H9 (cell line): ENCODE measurements around the gene PLEKHA7. TPM values are rescaled to one million over a fixed set of nuclear protein-coding genes. Genes with fewer than 3 reads are reported as not detected.

Experiments used
- DNase-seq: peaks from one replicate; pipeline ENCODE4 v3.0.0-alpha.2; 2017
- H2AFZ ChIP-seq: one replicate; pipeline ENCODE4 v1.6.1; 2013; ENCODE audit warnings: mild to moderate bottlenecking, low read length, control low read depth, moderate library complexity
- H2AK5ac ChIP-seq: 2 replicates; pipeline ENCODE4 v1.6.1; 2013; ENCODE audit warnings: low read length, control low read depth, mixed read lengths; ENCODE audit not compliant: insufficient read length
- H2BK120ac ChIP-seq: one replicate; pipeline ENCODE4 v1.6.1; 2013; ENCODE audit warnings: low read depth, mild to moderate bottlenecking, low read length, control low read depth, inconsistent platforms; ENCODE audit not compliant: poor library complexity, severe bottlenecking
- H2BK12ac ChIP-seq: 2 replicates; pipeline ENCODE4 v1.6.1; 2013; ENCODE audit warnings: low read length, control low read depth, mixed read lengths, low read depth; ENCODE audit not compliant: insufficient read length
- H2BK15ac ChIP-seq: 2 replicates; pipeline ENCODE4 v1.6.1; 2013; ENCODE audit warnings: low read depth, low read length, control low read depth
- H2BK20ac ChIP-seq: one replicate; pipeline ENCODE4 v1.6.1; 2013; ENCODE audit warnings: low read depth, mild to moderate bottlenecking, low read length, control low read depth, inconsistent platforms; ENCODE audit not compliant: poor library complexity, severe bottlenecking
- H2BK5ac ChIP-seq: 2 replicates; pipeline ENCODE4 v1.6.1; 2013; ENCODE audit warnings: low read length, control low read depth, mixed read lengths; ENCODE audit not compliant: insufficient read length
- H3K14ac ChIP-seq: 2 replicates; pipeline ENCODE4 v1.6.1; 2013; ENCODE audit warnings: low read length, control low read depth; ENCODE audit not compliant: insufficient read depth
- H3K18ac ChIP-seq: 2 replicates; pipeline ENCODE4 v1.6.1; 2013; ENCODE audit warnings: low read depth, mild to moderate bottlenecking, mixed read lengths, low read length, control low read depth; ENCODE audit not compliant: insufficient read length
- H3K23ac ChIP-seq: 2 replicates; pipeline ENCODE4 v1.6.1; 2013; ENCODE audit warnings: low read length, control low read depth, mixed read lengths, low read depth; ENCODE audit not compliant: insufficient read length
- H3K23me2 ChIP-seq: 2 replicates; pipeline ENCODE4 v1.6.1; 2013; ENCODE audit warnings: low read depth, mild to moderate bottlenecking, mixed read lengths, low read length, control low read depth; ENCODE audit not compliant: insufficient read length, poor library complexity, severe bottlenecking
- H3K27ac ChIP-seq: 2 replicates; pipeline ENCODE4 v1.5.1; 2013; ENCODE audit warnings: low read length, control low read depth, mixed read lengths, low read depth; ENCODE audit not compliant: insufficient read length
- H3K27me3 ChIP-seq: 2 replicates; pipeline ENCODE4 v1.6.1; 2013; ENCODE audit warnings: low read length, control low read depth, inconsistent platforms; ENCODE audit not compliant: insufficient read depth
- H3K4ac ChIP-seq: 2 replicates; pipeline ENCODE4 v1.6.1; 2013; ENCODE audit warnings: low read depth, mild to moderate bottlenecking, control low read depth, inconsistent platforms, low read length, moderate library complexity
- H3K4me1 ChIP-seq: 2 replicates; pipeline ENCODE4 v1.6.1; 2013; ENCODE audit warnings: low read length, control low read depth, inconsistent platforms; ENCODE audit not compliant: insufficient read depth
- H3K4me2 ChIP-seq: 2 replicates; pipeline ENCODE4 v1.6.1; 2013; ENCODE audit warnings: low read length, control low read depth, mixed read lengths; ENCODE audit not compliant: insufficient read length, insufficient read depth
- H3K56ac ChIP-seq: 2 replicates; pipeline ENCODE4 v1.6.1; 2013; ENCODE audit warnings: low read depth, mild to moderate bottlenecking, mixed read lengths, low read length, control low read depth; ENCODE audit not compliant: insufficient read length
- H3K79me1 ChIP-seq: 2 replicates; pipeline ENCODE4 v1.6.1; 2013; ENCODE audit warnings: low read depth, mild to moderate bottlenecking, moderate library complexity, low read length, control low read depth, inconsistent platforms; ENCODE audit not compliant: insufficient read depth, poor library complexity, severe bottlenecking
- H3K79me2 ChIP-seq: 2 replicates; pipeline ENCODE4 v1.6.1; 2013; ENCODE audit warnings: low read length, control low read depth, inconsistent platforms; ENCODE audit not compliant: insufficient read depth
- H3K9ac ChIP-seq: 2 replicates; pipeline ENCODE4 v1.6.1; 2013; ENCODE audit warnings: low read length, control low read depth, mixed read lengths; ENCODE audit not compliant: insufficient read length; ENCODE audit errors: extremely low read depth
- H3K9me3 ChIP-seq: one replicate; pipeline ENCODE4 v1.6.1; 2013; ENCODE audit warnings: low read depth, low read length, inconsistent platforms; ENCODE audit not compliant: control insufficient read depth
- H3T11ph ChIP-seq: one replicate; pipeline ENCODE4 v1.6.1; 2013; ENCODE audit warnings: mild to moderate bottlenecking, low read length, control low read depth, inconsistent platforms
- H4K20me1 ChIP-seq: one replicate; pipeline ENCODE4 v1.6.1; 2013; ENCODE audit not compliant: control insufficient read depth, insufficient read length, insufficient read depth
- H4K5ac ChIP-seq: 2 replicates; pipeline ENCODE4 v1.6.1; 2013; ENCODE audit warnings: low read depth, mild to moderate bottlenecking, mixed read lengths, low read length, control low read depth; ENCODE audit not compliant: insufficient read length
- H4K8ac ChIP-seq: replicated peaks from 2 replicates; pipeline ENCODE4 v1.6.1; 2013; ENCODE audit warnings: low read length, control low read depth, mixed read lengths, low read depth; ENCODE audit not compliant: insufficient read length
- H4K91ac ChIP-seq: 2 replicates; pipeline ENCODE4 v1.6.1; 2013; ENCODE audit warnings: low read depth, mild to moderate bottlenecking, moderate library complexity, mixed read lengths, low read length, control low read depth; ENCODE audit not compliant: insufficient read length
- H3K27ac Mint-ChIP-seq, 3 experiments: 2 replicates in 2 of 3; 3 replicates in 1 of 3; pipeline ENCODE4 v1.8.0; 2020 to 2021; ENCODE audit warnings: mixed read lengths in 3 of 3, mild to moderate bottlenecking in 1 of 3, moderate library complexity in 1 of 3
- H3K27me3 Mint-ChIP-seq: 2 replicates; pipeline ENCODE4 v1.8.0; 2021; ENCODE audit warnings: low read depth, mild to moderate bottlenecking, moderate library complexity, mixed read lengths
- H3K36me3 Mint-ChIP-seq, 3 experiments: 2 replicates in 2 of 3; 3 replicates in 1 of 3; pipeline ENCODE4 v1.8.0; 2020 to 2021; ENCODE audit warnings: low read depth in 3 of 3, mixed read lengths in 3 of 3; ENCODE audit not compliant: insufficient read depth in 1 of 3
- H3K4me1 Mint-ChIP-seq, 2 experiments: 2 replicates each; pipeline ENCODE4 v1.8.0; 2020; ENCODE audit warnings: mixed read lengths in 2 of 2
- H3K4me3 Mint-ChIP-seq, 2 experiments: 2 replicates in 1 of 2; 3 replicates in 1 of 2; pipeline ENCODE4 v1.8.0; 2020 to 2021; ENCODE audit warnings: mild to moderate bottlenecking in 2 of 2, mixed read lengths in 2 of 2, moderate library complexity in 1 of 2
- H3K9me3 Mint-ChIP-seq, 2 experiments: 2 replicates in 1 of 2; 3 replicates in 1 of 2; pipeline ENCODE4 v1.8.0; 2020; ENCODE audit warnings: mild to moderate bottlenecking in 2 of 2, mixed read lengths in 2 of 2, moderate library complexity in 1 of 2
- WGBS: extraction: QIAGEN DNeasy Blood & Tissue Kit; methylation state at CpG from one replicate; pipeline ENCODE4 v1.1.7; 2013; ENCODE audit warnings: missing lambda C conversion rate, low lambda C conversion rate, mixed read lengths; ENCODE audit not compliant: insufficient read length; ENCODE audit errors: extremely low coverage; 5-methylcytosine and 5-hydroxymethylcytosine counted together
- total RNA-seq: library from RNA; stranded (reverse); gene quantifications from 2 replicates; pipeline ENCODE4 v1.2.1, GENCODE V29; 2021
- TF ChIP-seq, protein P1 (sequence below): fragments of 200-600 bp; sonication (generic); conservative IDR thresholded peaks from 3 replicates; pipeline ENCODE4 v1.8.0; 2021; ENCODE audit warnings: antibody characterized with exemption, mild to moderate bottlenecking

PLEKHA7 gene
- total RNA-seq, 1 experiment from 2014 or later, result 21.0 TPM

- H3K9me3 Mint-ChIP-seq, result no peaks in the 10 kb centered on the region; a peak in 1 of 5 replicates
- Histone ChIP-seq H2BK120ac (no peak overlapping the region), H3K9ac (no peak overlapping the region), H2BK12ac (no peak overlapping the region), H3K79me2 (peaks cover 2% of the 10 kb centered on the region; the same call in 1 of the 2 replicates), H4K5ac (no peak overlapping the region), H3K9me3 (no peaks in the 10 kb centered on the region), H2BK5ac (no peak overlapping the region), H2BK15ac (no peak overlapping the region), H3T11ph (no peak overlapping the region), H3K4ac (no peak overlapping the region), H3K4me1 (peaks cover 4% of the 10 kb centered on the region), H4K91ac (no peak overlapping the region), H3K4me2 (no peak overlapping the region), H3K23ac (no peak overlapping the region), H2BK20ac (no peak overlapping the region), H4K8ac (no peak overlapping the region), H3K14ac (no peak overlapping the region), H3K27ac (no peak overlapping the region), H4K20me1 (no peaks in the 10 kb centered on the region), H3K18ac (no peak overlapping the region), H2AK5ac (no peak overlapping the region), H3K23me2 (no peaks in the 10 kb centered on the region), H2AFZ (no peak overlapping the region), H3K27me3 (no peaks in the 10 kb centered on the region; the same call in 1 of the 2 replicates), H3K79me1 (no peaks in the 10 kb centered on the region), H3K56ac (no peak overlapping the region)
- DNase-seq, result no peak
- peaks cover 10% of the 10 kb centered on the region for H3K27me3 Mint-ChIP-seq
- no peak overlapping the region for H3K4me3 Mint-ChIP-seq
- WGBS, result no CpG with 5 or more reads among the region's 4 CpGs
- TF ChIP-seq, protein P1, sequence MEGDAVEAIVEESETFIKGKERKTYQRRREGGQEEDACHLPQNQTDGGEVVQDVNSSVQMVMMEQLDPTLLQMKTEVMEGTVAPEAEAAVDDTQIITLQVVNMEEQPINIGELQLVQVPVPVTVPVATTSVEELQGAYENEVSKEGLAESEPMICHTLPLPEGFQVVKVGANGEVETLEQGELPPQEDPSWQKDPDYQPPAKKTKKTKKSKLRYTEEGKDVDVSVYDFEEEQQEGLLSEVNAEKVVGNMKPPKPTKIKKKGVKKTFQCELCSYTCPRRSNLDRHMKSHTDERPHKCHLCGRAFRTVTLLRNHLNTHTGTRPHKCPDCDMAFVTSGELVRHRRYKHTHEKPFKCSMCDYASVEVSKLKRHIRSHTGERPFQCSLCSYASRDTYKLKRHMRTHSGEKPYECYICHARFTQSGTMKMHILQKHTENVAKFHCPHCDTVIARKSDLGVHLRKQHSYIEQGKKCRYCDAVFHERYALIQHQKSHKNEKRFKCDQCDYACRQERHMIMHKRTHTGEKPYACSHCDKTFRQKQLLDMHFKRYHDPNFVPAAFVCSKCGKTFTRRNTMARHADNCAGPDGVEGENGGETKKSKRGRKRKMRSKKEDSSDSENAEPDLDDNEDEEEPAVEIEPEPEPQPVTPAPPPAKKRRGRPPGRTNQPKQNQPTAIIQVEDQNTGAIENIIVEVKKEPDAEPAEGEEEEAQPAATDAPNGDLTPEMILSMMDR, result no peak
- H3K36me3 Mint-ChIP-seq, result no peaks in the 10 kb centered on the region
- H3K4me1 Mint-ChIP-seq, result peaks cover 14 to 15% of the 10 kb centered on the region in 2 experiments
- no peak overlapping the region for H3K27ac Mint-ChIP-seq
These were observed 96.3 kb downstream of the PLEKHA7 start for GRCh38 chr11:16917941-16918340.
